Activated T-cell treated with anti-CD3 and anti-CD28 coated beads for 4 hours (primary cell): Measurements from ENCODE around the gene SLC7A6.
A peak's percentile ranks its signal among the peaks of the same experiment; 100 is the strongest.

Source experiments
- DNase-seq: peaks from one replicate; pipeline ENCODE4 v3.0.0-alpha.2; 2020

Gene SLC7A6

DNA sequence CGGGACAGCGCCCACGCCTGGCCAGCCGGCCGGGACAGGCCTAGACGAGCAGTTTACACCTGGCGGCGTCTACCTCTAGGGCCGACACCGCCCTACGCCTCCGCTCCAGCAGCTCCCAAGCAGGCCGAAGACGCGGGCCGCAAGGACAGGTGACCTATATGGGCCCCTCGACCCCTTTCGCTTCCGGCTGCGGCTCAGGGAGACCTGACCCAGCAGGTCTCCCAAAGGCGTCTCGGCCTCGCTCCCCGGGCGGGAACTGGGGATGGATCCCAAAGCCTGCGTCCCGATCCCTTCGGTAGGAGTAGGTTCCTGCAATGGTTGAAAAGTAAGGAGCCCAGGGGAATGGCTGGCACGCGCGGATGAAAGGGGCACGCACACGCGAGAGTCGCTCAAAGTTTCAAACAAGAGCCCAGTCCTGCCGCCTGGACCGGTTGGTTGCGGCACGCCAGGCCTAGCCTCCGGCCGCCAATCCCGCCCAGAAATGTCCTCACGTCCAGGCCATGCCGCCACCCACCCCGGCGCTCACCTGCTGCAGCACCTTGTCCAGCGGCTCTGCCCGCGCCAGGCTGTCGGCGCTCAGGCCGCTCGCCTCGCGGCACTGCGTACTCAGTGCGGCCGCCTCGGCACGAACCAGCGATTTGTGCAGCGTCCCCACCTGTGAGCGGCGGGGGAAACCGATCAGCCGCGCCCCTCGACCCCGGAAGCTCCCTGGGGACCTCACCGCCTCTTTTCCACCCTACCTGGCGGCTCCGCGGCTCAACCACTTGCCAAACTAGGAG, 29.0 kb upstream of the SLC7A6 start:
- DNase-seq, result no peak

DNA sequence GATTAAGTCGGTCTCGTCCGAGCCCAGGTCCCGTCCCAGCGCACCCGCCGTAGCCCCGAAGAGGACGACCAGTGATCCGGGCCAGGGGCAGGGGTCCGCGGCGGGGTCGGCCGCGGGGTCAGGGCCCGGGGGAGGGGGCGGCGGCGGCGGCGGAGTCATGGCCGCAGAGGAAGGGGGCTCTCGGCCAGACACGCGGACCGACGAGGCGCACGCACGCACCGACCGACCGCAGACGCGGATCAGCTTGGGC, 28.5 kb upstream of the SLC7A6 start, which contains the start of gene ESRP2:
TSS of gene ESRP2 (minus strand) at position 241 of the 250 bp plus-strand sequence. CDS start at position 159, 82 bp downstream.
- no peak for DNase-seq

DNA sequence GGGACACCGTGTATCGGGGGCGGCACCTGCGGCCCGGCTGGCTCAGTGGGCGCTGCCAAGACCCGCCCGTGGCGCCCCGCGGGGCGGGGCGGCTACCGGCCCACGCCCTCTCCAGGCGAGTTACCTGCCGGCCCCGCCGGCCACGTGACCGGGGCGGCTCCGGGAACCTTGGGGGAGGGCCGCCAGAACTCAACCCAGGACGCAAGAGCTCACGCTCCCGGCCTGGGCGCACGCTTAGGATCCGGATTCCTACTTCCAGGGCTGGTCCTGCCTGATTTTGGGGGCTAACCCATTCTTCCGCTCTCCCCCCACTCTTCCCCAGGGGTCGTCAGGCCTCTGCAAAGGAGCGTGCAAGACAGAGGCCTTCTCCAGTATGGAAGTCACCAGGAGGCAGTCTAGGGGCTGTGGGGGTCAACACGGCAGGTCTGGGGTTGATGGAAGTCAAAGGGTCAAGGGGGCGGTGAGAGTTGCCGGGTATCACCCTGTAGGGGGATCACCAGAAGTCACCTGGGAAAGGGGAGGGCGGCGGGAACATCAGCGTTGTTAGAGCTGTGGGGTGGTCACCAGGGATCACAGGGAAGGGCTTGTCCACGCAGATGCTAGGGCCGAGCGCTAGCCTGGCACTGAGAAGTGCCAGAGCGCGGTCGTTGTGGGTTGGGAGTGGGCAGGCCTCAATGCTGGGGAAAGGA, 28.0 kb upstream of the SLC7A6 start:
- DNase-seq, result no peak

DNA sequence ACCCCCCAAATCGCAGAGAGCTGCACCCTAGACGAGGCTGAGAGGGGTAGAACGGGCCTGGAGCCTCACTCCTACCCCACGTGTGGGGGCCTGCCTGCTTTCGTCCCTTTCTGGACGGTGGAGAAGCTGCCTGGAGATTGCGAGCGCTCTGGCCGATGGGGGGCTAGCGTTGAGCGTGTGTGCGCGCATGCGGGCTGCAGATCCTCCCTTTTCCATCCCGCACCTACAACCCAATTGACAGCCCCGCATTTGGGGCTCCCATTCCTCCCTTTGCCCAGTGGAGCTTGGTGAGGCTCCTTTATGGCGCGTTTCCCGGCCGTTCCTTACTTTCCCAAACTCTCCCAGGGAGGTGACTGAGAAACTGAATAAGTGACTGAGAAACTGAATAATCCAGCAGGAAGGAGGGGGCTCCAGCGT, 27.5 kb upstream of the SLC7A6 start:
- no peak for DNase-seq

DNA sequence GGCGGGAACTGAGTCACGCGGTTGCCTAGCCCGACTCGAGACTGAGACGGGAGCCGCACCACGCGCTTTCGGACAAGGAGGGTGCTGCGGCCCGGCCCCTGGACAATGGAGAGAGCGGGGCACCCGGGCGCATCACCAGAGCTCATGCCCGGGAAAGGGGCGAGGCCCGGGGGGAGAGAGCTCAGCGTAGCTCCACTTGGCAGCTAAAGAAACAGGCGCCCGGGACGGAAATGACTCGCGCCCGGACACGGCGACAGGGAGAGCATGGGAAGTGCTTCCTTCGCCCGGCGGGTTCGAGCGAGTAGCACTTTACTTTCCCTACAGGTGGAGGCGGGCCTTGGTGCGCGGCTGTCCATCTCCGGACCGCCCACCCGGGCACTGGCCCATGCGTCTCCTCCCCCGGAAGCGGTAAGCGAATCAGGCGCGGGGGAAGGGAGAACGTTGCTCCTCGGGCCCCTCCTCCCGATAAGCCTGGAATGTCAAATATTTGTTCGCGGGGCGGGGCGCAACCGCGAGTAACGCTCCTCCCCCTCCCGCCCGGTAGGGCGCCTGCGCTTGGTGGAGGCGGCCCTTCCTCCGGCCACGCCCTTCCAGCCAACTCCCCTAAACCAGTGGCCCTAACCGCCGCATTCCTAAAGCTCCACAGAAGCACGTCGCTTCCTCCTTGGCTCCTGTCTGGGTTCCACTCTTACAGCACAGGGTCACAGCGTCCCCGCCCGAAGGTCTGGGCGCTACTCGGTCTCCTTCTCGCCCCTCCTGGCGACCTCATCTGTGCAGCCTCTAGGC, 26.9 kb upstream of the SLC7A6 start:
- peak; percentile 85 for DNase-seq

DNA sequence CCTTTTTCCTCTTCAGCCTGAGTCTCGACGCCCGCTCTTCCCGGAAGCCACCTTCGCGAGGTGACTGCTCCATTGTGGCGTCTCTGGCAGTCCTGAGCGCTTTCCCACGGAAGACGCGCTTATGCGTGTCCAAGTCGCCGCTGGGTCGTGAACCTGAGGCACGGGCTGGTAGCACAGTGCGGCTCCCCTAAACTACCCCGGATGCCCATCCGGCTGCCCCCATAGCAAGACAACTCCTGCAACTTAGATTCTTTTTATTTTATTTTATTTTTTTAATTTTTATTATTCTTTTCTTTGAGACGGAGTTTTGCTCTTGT, 26.3 kb upstream of the SLC7A6 start:
- DNase-seq, result no peak

DNA sequence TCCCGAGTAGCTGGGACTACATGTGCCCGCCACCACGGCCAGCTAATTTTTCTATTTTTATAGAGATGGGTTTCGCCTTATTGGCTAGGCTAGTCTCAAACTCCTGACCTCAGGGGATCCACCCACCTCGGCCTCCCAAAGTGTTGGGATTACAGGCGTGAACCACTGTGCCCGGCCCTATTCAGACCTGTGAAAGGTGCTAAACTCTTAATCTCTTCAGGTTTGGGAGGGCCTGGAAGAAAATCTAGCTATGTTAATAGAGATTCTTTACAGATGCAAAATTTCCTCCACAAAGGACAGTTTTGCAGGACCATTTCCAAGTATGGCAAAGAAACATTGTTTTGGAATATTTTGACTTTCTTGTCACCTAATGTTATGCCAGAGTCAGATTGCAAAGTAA, 22.2 kb upstream of the SLC7A6 start:
- DNase-seq, result no peak

DNA sequence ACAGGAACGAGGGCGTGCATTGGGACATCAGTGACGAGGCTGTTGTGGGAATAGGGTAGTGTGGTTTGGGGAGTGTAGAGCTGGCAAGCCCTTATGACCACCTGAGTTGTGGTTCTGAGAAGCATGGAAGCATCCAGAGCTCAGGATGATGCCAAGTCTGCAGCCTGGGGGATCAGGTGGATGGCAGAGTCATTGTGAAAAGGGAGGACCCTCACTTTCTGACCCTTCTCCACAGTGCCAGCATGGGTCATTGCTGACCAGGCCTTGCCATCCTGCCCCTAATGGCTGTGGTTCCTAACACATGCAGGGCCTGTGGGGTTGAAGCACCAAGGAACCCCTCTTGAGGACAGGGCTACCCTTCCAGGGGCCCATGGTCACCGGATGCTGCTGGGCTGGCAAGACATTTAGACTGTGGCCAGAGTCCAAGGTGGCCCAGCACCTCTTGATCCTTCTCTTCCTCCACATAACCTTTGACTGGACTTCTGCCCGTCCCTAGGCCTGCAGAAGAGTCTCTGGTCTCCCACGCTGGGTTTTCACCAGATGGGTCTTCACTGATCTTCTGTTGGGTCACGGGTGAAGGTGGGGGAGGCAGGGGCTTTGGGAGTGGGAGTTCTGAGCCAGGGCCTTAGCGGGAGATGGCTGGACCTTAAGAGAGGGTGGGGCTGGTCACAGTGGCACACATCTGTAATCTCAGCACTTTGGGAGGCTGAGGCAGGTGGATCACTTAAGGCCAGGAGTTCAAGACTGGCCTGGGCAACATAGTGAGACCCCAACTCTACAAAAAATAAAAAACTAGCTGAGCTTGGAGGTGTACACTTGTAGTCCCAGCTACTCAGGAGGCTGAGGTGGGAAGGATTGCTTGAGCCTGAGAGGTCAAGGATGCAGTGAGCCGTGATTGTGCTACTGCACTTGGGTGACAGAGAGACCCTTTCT, 21.1 kb upstream of the SLC7A6 start:
- DNase-seq, result no peak

DNA sequence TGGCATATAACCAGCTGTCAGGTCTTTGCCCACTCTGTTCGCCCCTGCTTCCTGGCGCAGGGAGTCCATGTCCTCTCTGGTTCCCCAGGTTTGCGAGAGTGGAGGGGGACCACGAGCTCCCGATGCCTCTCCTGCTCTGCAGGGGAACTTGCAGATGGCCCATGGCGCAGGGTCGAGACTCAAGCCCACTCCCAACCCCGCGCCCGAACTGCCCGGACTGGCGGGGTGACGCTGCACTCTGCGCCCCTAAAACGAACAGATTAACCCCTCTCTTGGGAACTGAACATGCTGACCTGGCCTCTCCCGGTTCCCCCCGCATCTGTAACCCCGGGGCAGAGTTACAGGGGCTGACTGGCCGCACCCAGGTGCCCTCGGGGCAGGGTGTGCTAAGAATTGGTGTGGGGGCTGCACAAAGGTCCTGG, 19.8 kb upstream of the SLC7A6 start:
- DNase-seq, result no peak

DNA sequence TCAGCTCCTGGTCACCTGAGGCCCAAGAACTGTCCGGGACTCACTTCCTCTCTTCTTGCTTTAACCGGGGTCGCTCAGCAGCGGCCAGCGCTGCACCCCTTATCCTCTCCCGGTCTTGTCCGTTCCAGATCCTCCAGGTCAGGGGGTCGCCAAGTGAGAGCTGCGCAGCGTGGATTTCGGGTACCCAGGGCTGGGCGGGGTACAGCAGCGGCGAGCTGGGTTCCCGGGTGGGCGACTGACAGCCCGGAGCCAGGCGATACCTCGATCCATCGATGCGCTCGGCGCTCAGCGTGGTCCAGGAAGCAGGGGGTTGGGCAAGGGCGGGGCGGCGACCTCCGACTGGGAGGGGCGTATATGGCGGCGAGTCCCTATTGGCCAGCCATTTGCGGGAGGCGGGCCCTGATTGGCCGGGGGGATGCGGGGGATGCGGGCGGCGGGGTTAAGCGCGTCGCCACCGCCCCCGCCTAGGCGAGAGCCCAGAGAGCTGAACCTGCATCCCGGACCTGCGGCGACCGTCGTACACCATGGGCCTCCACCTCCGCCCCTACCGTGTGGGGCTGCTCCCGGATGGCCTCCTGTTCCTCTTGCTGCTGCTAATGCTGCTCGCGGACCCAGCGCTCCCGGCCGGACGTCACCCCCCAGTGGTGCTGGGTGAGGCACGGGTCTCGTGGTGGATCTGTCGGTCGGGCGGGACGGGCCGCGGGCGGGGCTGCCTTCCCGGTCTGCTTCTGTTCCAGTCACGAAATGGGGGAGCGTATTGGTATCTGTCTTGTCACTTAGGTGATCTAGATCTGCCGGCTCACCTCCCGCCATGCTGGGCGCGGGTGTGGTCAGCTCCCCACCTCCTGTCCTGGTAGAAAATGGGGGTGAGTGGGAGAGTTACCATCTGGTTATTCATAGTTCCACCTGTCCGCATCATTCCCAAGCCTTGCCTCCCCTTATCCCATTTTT, 19.1 kb upstream of the SLC7A6 start, which contains the start of gene PLA2G15:
TSS of gene PLA2G15 (plus strand) at position 471 of the 951 bp plus-strand sequence. CDS start at position 525, 54 bp downstream.
- peak; percentile 96 for DNase-seq

DNA sequence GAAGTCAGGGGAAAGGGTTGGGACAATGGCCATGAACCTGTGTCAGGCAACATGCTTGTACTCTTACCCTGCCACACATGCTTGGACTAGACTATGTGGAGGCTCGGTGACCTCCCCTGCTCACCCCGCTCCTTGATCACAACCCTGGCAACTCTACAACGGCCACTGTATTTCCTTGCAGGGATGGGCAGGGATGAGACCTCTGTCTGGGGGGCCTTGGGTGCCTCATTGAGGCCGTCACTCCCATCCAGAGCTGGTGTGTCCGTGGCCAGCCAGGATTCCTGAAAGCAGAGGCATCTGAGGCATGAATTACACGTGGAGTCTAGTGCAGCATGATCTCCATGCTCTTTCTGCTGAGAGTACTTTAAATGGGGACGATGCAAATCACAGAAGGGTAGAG, 18.2 kb upstream of the SLC7A6 start:
- DNase-seq, result no peak

DNA sequence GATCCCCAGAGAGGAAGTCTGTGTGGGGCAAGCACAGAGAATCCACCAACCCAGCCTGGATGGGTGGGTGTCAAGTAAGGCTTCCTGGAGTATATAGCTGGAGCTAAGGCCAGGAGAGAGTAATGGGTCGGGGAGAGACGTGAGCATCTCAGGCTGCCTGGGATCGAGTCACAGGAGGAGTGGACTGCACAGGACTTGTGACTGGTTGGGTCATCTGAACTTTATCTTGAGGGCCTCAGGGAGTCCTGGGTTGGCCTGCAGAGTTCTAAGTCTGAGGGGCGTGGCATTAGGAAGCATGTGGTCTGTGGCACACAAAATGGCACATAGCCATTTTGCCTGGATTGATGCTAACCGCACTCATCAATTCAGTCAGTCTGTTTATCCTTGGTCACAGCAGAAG, 17.7 kb upstream of the SLC7A6 start:
- DNase-seq, result no peak

DNA sequence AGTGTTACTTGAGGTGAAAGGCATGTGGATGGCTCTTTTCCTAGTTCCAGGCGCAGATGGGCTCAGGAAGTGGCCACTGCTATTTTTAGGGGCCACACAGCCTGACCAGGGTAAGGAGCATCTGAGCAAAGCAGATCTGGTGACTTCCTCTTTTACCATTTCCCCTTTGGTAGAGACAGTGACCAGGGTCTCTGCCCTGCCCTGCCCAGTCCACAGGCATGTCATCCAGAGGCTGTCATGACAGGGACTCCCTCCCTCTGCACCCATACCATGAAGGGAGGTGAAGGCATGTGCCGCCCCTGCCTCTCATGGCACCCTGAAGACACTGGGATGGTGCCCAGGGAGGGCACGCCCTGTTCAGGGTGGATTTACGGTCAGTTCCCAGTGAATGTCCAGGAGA, 16.9 kb upstream of the SLC7A6 start:
- DNase-seq, result no peak

DNA sequence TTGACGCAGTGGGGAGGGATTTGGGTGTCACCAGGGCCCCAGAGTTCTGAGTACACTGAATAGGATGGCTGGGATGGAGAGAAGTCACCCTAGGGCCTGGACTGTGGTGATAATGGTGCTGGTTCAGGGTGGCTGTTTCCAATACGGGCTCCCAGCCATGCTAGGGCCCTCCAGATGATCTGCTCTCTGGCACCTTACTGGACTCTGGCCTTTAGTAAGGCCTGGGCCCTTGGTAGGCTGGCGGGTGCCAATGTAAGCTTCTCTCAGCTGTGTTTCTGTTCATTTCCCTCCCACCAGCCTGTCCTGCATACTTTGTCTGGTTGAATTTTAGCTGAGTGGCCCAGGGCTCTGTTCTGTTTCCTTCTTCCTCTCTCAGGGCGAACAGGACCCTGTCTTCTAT, 16.4 kb upstream of the SLC7A6 start:
- DNase-seq, result no peak

DNA sequence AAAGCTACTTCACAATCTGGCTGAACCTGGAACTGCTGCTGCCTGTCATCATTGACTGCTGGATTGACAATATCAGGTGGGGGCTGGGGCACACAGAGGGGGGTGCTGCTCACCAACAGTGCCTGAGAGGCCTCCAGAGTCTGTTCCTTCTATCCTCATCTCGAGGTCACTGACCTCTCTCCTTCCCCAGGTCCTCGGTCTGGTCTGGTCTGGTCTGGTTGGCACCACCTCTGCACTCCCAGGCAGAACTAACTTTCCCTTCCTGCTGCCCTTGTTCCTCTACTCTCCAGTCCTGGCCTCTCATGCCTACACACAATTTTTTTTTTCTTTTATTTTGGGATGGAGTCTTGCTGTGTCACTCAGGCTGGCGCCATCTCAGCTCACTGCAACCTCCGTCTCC, 15.0 kb upstream of the SLC7A6 start:
- no peak for DNase-seq

DNA sequence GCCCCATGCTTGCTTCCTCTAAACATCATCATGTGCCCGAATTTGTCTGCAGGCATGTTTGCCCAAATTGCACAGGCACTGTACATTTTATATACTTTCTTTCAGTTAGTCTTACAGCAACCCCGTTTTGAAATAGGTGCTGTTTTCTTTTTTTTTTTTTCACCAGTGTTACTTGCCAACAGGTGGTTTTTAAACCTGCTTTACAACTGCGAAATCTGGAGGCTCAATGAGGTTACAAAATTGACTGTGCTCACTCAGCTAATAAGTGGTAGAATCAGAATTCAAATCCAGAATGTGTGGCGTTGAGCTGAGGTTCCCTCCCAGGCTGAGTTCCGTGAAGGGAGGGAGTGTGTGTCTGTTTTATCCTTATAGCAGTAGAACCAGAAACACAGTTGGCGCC, 13.4 kb upstream of the SLC7A6 start:
- DNase-seq, result no peak

DNA sequence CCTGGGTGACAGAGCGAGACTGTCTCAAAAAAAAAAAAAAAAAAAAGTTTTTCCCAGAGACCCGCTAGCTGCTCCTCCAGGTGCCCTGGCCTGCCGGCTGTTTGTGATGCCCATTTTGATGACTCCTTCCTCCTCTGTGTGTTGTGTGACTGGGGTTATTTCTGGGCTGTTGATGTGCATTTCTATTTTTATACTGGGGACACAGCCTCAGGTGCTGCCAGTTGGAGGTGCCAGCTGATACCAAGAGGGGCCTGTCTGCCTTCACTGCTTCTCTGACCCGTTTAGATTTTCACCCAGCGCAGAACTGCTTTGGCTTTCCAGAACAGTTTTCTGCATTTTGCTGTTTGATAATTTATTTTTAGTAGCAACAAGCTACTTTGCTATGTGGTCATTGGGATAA, 12.5 kb upstream of the SLC7A6 start:
- no peak for DNase-seq

DNA sequence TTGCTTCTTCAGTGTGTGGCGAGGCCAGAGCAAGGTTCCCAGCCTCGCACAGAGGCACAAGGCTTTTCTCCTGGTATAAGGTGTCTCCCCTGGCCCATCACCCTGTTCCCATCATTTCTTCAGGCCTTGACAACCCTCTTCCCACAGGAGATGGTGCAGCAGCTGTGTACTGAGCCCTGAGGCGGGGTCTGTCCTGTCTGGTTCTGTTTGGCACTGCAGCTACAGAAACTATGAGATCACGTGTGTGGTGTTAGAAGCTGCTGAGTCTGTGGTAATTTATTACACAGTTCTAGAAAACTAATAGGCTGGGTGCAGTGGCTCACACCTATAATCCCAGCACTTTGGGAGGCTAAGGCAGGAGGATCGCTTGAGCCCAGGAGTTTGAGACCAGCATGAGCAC, 11.9 kb upstream of the SLC7A6 start:
- no peak for DNase-seq

DNA sequence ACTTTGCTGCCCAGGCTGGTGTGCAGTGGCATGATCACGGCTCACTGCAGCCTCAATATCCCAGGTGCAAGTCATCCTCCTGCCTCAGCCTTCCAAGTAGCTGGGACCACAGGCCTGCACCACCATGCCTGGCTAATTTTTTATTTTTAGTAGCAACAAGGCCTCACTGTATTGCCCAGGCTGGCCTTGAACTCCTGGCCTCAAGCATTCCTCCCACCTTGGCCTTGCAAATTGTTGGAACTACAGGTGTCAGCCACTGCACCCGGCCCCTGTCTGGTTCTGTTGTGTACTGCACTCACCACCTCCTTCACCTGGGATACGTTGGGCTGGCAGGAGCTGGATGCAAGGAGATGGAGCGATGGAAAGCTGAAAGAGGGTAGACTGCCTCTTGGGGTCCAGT, 10.6 kb upstream of the SLC7A6 start:
- DNase-seq, result no peak

DNA sequence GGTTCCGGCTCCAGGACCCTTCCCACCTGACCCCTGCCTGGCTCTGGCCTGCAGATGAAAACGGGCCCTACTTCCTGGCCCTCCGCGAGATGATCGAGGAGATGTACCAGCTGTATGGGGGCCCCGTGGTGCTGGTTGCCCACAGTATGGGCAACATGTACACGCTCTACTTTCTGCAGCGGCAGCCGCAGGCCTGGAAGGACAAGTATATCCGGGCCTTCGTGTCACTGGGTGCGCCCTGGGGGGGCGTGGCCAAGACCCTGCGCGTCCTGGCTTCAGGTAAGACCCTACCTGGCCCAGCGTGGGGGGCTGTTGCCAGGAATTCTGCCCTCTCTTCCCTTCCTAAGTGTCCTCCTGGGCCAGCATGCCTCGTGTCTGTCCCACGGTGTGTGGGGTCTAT, 8.6 kb upstream of the SLC7A6 start:
- DNase-seq, result no peak

DNA sequence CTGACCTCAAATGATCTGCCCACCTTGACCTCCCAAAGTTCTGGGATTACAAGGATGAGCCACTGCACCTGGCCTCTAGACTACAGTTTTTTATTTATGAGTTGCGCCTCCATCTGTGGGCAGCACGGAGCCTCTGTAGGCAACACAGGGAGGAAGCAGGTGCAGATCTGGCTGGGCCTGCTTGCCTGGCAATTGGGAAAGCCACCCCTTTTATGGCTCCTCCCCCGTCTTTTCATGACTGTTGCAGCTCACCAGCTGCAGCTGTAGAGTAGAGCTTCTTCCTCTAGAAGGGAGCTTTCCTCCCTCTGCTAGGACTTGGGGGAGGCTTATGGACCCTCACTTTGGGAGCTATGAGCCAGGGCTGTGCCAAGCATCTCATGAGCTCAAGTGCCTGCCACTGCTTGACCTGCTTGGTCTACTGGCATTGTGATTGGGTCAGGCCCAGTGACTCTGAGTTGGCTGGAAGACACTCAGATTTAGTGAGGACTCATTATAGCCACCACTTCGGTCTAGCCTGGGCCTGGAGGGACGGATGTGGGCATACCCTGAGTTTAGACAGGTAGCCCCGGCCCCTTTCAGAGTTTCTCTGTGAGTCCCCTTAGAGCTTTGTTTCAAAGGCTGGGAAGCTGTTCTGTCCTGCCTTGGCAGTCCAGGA, 6.9 kb upstream of the SLC7A6 start:
- DNase-seq, result no peak
